ENCODE data around the gene ZNF622.

The ZNF622 gene

GRCh38 chr5:16417398-16418074 lies 48.1 kb downstream of the ZNF622 start:
- CTCF ChIA-PET: interaction anchor here (2.8 kb wide), 1 partner anchor 38 kb away, joined by 8 read pairs; no protein-coding TSS in a partner anchor
- Histone ChIP-seq H3K36me3 (ENCODE audit: control insufficient read depth in 2 of 2, insufficient read depth in 1 of 2, low read length in 2 of 2) (no peaks in the 10 kb centered on the region), H3K4me3 (ENCODE audit: low read depth, low read length) (no peak overlapping the region), H3K9me3 (ENCODE audit: control insufficient read depth, insufficient read depth, low read depth, low read length) (no peaks in the 10 kb centered on the region), H3K4me1 (ENCODE audit: control insufficient read depth, insufficient read depth, low read length) (no peaks in the 10 kb centered on the region), H3K27ac (ENCODE audit: extremely low read depth, low read depth, low read length) (no peak overlapping the region)
- no peak for TF ChIP-seq ZNF571 (tag by site-specific recombination; IDR thresholded peaks at IDR 0.05)
- TF ChIP-seq ZNF791 (tag by site-specific recombination; IDR thresholded peaks at IDR 0.05): no peak
- no peak for TF ChIP-seq ZNF274 (IDR thresholded peaks at IDR 0.05; ENCODE audit: low read length)
- TF ChIP-seq ZNF274 (tag by site-specific recombination; IDR thresholded peaks at IDR 0.05; ENCODE audit: borderline replicate concordance): no peak
- no peak for TF ChIP-seq ZNF658 (tag by site-specific recombination; IDR thresholded peaks at IDR 0.05)
- TF ChIP-seq ZNF311 (tag by site-specific recombination; IDR thresholded peaks at IDR 0.05; ENCODE audit: borderline replicate concordance): no peak
- TF ChIP-seq, protein P1, sequence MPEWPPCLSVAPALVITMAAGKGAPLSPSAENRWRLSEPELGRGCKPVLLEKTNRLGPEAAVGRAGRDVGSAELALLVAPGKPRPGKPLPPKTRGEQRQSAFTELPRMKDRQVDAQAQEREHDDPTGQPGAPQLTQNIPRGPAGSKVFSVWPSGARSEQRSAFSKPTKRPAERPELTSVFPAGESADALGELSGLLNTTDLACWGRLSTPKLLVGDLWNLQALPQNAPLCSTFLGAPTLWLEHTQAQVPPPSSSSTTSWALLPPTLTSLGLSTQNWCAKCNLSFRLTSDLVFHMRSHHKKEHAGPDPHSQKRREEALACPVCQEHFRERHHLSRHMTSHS (tag by site-specific recombination; IDR thresholded peaks at IDR 0.05): no peak
- TF ChIP-seq ZNF140 (tag by site-specific recombination; IDR thresholded peaks at IDR 0.05): no peak
- no peak for TF ChIP-seq ZNF133 (tag by site-specific recombination; IDR thresholded peaks at IDR 0.05)
- TF ChIP-seq GLIS1 (tag by site-specific recombination; IDR thresholded peaks at IDR 0.05): no peak
- TF ChIP-seq, protein P2, sequence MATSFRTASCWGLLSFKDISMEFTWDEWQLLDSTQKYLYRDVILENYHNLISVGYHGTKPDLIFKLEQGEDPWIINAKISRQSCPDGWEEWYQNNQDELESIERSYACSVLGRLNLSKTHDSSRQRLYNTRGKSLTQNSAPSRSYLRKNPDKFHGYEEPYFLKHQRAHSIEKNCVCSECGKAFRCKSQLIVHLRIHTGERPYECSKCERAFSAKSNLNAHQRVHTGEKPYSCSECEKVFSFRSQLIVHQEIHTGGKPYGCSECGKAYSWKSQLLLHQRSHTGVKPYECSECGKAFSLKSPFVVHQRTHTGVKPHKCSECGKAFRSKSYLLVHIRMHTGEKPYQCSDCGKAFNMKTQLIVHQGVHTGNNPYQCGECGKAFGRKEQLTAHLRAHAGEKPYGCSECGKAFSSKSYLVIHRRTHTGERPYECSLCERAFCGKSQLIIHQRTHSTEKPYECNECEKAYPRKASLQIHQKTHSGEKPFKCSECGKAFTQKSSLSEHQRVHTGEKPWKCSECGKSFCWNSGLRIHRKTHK (tag by site-specific recombination; IDR thresholded peaks at IDR 0.05): no peak
- TF ChIP-seq ZNF600 (tag by site-specific recombination; IDR thresholded peaks at IDR 0.05): no peak
- TF ChIP-seq ZNF174 (tag by site-specific recombination; IDR thresholded peaks at IDR 0.05): no peak
- no peak for TF ChIP-seq ZEB2 (tag by site-specific recombination; IDR thresholded peaks at IDR 0.05)
- no peak for TF ChIP-seq KLF16 (tag by site-specific recombination; IDR thresholded peaks at IDR 0.05)
- no peak for TF ChIP-seq ZNF629 (tag by site-specific recombination; IDR thresholded peaks at IDR 0.05)
- TF ChIP-seq ZNF645 (tag by site-specific recombination; IDR thresholded peaks at IDR 0.05): no peak
- no peak for TF ChIP-seq ZNF518A (tag by site-specific recombination; conservative IDR thresholded peaks at IDR 0.05; ENCODE audit: low read depth)
- TF ChIP-seq ZNF350 (tag by site-specific recombination; IDR thresholded peaks at IDR 0.05): no peak
- TF ChIP-seq, protein P3, sequence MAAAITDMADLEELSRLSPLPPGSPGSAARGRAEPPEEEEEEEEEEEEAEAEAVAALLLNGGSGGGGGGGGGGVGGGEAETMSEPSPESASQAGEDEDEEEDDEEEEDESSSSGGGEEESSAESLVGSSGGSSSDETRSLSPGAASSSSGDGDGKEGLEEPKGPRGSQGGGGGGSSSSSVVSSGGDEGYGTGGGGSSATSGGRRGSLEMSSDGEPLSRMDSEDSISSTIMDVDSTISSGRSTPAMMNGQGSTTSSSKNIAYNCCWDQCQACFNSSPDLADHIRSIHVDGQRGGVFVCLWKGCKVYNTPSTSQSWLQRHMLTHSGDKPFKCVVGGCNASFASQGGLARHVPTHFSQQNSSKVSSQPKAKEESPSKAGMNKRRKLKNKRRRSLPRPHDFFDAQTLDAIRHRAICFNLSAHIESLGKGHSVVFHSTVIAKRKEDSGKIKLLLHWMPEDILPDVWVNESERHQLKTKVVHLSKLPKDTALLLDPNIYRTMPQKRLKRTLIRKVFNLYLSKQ (tag by site-specific recombination; IDR thresholded peaks at IDR 0.05; ENCODE audit: borderline replicate concordance): no peak
- POLR2A ChIA-PET: no interaction called here

Data from HEK293 (cell line).